GM15510 (cell line): ENCODE measurements around the gene RFX2.

ENCODE experiments used
- POLR2A ChIP-seq: IDR thresholded peaks from 3 replicates; pipeline ENCODE4 v1.6.1; 2011; ENCODE audit warnings: borderline replicate concordance; ENCODE audit not compliant: insufficient read length; ENCODE audit errors: extremely low read depth

The RFX2 gene

DNA sequence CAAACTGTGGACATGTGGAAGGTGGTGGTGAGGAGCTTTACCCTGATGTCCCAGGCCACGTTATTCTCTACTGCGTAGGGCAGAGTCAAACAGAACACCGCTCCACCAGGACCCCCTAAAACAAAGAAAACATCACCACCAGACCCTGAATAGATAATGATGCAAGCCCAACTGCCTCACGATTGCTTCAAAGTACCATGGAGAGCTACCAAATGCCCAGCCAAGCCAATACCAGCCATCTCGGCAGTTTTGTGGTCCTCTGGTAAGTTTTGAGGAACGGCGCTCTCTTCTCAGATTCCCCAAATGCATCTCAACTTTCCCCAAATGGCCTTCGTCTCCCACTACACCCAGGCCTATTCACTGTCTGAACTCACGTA is 138.0 kb downstream of the RFX2 start:
- TF ChIP-seq POLR2A: no peak

DNA sequence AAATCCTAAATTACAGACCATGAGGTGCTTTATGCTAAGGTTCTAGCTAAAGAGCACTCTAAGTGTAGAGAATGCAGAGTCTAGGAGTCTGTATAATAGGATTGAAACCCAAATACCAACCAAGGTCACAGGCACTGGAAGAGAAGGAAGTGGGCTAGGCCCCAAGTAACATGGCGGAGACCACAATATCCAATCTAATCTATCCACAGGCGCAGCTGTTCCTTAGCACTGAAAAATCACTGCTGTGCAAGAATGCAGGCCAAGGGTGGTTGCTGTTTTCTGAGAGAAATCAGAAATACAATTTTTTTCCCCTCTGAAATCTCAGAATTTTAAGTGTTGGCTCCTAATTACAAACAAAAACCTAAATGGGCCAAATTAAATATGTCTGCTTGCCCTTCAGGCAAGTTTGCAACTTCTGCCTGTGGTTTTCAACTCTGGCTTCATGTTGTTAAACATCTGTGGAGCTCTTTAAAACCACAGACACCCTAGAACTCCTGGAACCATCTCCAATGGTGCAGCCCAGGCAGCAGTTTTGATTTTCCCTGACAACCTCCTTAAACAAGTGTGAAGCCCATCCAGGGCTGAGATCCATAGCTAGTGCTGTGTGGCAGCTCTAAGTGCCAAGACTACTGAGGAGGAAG is 138.5 kb downstream of the RFX2 start:
- TF ChIP-seq POLR2A: no peak

DNA sequence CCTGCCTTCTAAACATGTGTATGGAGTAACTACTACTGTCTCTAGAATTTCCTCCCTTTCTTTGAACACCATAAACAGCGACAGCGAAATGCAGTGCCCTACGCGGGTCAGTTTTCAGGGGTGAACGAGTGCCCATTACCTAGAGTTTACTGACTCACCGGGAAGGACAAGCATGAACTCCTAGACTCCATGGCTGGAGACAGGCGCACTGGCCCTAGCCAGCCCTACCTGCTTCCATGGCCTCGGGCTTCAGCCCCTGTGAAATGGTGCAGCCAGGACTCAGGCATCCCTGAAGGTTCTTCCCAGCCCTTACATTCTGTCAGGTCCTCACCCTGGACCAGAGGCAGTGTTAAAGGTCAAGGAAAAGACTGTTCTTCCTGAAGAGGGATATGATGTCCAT is 140.8 kb downstream of the RFX2 start:
- no peak for TF ChIP-seq POLR2A

DNA sequence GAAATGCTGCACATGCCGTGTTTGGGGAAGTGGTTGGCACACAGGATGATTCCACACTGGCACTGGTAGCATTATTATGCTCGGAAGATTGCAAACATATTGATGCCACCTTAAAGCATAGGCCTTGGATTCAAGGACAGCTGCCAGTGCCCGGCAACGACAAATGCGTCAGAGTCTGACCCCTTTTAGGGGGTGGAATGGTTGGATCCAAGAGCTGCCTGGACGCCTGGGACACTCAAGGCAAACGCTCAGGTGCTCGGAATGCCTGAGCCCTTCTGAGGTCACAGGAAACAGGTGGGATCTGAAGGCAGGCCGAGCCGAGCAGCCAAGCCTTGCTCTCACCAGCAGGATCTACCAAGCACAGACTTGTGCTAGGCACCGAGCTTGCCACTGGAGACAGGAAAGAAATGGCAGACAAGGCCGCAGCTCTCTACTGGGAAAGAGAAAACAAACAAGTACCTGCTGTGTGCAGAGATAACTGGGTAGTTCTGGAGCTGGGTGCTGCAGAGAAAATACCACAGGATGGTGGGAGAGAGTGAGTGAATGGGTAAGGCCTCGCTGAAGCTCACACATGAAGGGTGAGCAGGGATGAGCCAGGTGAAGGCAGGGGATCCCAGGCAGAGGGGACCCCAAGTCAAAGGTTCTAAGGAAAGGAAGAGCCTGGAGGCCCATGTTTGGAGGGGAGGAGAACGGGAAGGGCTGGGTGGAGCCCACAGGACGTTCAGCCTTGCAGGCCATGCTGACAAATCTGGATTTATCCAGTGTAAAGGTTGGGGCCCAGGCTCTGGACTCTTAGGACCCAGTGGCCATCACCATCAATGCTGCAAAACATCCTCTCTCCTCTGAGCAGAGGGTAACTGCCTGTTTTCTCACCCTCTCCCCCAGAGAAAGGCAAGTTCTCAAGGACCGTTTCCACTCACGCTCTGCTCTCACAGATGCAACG is 141.6 kb downstream of the RFX2 start:
- TF ChIP-seq POLR2A: no peak

DNA sequence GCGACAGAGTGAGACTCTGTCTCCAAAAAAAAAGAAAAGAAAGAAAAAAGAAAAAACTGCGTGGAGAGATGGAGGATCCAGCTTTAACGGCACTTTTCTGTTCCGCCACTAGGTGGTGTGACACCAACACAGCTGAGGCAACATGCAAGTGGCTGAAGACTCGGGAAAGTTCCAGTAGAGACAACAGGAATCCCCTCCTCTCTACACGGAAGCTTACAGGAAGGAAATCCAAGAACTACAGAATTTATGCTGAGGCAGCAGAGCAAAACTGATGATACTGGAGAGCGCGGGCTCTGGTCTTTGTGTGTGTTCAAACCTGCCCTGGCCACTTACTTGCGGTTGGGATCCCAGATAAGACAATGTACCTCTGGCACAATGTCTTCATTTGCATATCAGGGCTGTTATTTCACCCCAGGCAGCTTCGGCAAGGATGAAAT is 142.3 kb downstream of the RFX2 start:
- TF ChIP-seq POLR2A: no peak

DNA sequence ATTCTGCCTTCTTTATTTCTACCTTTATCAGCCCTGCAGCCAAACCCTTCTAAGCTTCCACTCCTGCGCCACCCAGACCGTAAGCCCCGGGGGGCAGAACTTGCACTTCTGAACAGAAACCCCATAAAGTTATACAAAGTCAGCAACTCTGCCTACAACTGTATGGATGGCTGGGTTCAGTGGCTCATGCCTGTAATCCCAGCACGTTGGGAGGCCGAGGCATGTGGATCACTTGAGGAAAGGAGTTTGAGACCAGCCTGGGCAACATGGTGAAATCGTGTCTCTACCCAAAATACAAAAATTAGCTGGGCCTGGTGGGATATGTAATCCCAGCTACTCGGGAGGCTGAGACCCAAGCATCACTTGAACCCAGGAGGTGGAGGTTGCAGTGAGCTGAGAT is 142.7 kb downstream of the RFX2 start:
- no peak for TF ChIP-seq POLR2A

DNA sequence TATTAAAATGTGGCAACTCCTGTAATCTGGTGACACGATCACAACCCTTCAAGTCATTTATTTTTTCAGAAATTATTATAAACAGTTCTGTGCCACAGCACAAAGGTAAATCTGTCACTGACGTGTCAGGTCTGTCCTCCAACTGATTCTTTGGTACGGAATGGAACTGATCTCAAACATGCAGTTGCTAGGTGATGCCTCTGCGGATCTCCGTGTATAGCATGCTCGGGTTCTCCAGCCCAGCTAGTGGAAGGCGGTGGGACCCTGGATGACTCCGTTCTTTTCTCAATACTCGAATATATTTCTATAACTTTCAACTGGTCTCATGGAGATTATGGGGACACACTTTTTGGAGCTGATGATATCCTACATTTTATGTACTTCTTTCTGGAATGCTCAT is 143.4 kb downstream of the RFX2 start:
- TF ChIP-seq POLR2A: no peak

DNA sequence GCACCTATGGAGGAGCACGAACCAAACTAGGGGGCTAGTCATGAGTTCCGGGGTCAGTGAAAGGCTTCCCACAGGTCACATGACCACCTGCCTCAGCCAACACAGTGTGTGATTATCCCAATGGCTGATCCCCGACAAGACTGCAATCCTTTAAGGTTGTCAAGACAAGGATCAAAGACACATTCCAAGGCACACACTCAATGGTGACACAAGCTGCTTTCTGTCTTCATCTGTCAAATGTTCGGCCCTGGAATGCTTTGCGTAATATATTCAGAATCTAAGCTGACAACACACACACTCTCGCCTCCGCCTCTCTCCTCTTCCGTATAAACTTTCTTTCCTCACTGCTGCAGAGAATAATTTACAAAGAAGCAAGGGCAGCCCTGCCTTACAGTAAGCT is 144.1 kb downstream of the RFX2 start:
- TF ChIP-seq POLR2A: no peak

DNA sequence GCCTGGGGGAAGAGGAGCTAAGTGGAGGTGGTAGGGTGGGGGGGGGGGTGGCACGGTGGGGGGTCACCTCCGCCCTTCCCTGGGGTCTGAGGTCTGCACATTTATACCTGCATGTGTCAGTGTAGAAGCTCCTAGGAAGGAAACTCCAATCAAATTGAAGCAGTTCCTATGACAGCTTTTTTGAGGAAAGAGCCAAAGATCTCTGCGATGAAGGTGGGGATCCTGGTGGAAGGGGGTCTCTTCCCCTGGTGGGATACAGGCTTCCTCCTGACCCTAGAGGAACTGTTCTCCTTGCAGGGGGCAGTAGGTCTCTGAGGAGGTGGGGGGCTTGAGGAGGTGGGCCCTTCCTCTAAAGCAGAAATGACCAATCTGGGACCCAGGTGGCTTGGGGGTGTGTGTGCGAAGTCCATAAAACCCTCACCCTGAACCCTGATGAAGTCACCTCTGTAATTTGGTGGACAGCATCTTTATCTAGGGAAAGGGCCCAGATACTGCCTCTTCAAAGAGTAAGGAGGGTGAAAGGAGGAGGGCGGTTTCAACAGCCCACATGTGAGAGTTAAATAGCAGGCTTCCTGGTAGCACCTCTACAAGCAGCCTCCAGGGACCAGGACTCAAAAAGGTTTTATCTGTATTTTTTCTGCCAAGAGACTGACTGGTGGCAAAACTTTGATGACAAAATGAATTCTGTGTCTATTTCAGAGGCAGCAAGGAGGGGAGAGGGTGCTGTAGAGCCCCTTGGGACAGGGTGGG is 145.3 kb downstream of the RFX2 start:
- no peak for TF ChIP-seq POLR2A

DNA sequence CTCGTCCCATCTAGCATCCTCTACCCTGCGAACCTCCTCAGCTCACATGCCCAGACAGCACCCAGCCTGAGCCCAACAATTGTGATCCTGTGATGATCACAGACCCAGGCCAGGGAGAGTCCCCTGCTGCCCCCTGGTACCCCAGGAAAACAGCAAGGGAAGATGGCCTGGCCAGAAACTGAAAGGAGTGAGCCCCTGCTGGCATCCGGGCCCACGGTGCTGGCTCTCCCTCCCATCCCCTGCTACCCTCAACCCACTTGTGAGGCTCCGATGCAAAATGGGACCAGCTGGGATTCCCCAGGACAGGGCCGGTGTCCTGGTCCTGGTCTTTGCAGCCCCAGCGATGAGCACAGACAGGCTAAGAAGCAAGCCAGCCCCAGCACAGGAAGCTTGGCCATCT is 146.4 kb downstream of the RFX2 start:
- TF ChIP-seq POLR2A: no peak

DNA sequence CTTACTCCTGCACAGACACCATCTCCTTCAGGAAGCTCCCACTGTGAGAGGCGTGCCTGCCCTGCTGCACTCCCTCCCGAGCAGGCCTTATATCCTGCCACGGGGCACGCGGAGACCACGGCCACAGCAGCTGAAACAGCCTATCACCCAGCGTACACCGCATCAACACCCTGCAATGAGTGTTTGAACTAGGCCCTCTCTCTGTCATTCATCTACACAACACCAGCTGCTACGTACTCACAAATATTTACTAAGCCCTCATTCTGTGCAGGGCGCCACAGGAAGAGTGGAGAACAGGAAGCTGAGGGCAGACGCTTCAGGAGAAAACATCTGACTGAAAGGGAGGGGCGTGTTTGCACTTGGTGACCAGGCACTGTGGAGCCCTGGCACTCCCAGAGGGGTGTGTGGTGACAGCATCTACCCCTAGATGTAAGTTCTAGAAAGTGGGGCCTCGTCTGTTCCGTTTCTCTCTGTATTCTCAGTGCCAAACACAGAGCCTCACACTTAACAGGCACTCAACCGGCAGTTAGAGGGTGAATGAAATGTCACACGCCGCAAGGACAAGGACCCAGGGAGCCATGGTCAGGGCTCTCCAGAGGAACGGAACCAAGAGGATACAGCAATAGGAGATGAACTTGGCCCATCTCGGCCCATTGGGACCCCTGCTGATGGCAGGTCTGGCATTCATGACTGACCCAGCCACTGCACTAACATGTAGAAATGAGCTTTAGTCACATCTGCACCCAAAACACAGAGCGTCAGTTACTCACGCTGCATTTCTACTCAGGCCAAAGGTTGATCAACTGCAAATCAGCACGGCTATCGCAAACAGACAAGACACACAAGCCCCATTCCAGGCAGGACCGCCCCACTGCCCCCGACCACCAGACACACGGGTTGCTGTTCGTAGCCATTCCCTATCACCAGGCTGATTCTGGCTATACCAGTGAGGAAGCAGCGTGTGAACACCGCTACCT is 148.0 kb downstream of the RFX2 start:
- TF ChIP-seq POLR2A: no peak

DNA sequence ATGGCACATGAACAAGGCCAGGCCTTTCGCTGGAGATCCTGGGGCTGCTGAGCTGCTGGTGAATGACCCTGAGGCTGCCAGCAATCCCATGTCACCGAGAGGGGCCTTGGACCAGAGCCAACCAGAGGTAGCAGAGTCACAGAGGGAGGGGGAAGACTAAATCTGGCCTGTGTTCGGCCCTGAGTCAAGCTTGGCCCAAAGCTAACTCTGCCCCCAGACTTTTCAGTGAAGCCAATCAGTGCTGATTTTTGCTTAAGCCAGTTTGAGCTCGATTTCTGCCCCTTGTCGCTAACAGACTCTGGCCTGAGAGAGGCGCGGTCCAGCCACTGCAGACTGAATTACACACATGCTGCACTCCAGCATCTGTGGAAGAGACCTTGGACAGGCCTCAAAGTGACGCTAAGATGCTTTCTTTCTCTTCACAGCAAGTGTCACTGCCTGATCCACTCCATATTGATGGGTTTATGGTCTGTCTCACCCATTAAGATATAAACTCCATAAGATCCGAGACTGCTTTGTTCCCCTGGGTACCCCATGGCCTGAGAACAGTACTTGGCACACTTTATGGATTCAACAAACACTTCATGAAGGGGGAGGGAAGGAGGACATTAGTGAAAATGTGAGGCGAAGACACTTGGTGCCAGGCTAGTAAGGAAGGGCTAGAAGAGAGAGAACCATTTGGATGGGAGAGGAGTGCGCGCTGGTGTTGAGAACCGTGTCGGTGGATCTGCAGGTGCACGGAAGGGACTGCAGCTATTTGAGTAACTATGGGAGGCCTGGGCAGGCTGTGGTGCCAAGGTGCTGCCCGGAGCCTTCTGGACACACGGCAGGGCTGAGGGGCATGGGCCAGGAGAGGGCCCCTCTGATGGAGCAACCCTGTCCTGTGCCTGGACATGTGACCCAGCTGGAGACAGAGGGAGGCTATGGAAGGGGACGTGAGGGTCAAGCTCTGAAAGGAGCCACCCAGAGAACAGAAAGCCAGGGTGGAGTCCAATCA is 150.0 kb downstream of the RFX2 start:
- no peak for TF ChIP-seq POLR2A
